Measurements from ENCODE around the gene MXD4.

The MXD4 gene, protein sequence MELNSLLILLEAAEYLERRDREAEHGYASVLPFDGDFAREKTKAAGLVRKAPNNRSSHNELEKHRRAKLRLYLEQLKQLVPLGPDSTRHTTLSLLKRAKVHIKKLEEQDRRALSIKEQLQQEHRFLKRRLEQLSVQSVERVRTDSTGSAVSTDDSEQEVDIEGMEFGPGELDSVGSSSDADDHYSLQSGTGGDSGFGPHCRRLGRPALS

DNA sequence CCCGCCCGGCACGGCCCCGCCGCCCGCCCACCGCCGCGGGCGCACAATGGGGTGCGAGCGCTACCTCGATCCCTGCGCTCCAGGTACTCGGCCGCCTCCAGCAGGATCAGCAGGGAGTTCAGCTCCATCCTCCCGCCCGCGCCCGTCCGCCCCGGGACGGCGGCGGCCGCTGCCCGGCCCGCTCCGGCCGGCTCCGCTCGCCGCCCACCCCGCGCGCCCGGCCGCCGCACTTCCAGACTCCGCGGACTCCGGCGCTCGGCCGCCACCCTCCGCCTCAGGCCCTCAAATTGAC is at the start of gene MXD4:
Gene MXD4 (minus strand): TSS at position 257 of the 292 bp plus-strand sequence. CDS start 129 bp downstream, at position 128.
- DNase-seq = no peak

DNA sequence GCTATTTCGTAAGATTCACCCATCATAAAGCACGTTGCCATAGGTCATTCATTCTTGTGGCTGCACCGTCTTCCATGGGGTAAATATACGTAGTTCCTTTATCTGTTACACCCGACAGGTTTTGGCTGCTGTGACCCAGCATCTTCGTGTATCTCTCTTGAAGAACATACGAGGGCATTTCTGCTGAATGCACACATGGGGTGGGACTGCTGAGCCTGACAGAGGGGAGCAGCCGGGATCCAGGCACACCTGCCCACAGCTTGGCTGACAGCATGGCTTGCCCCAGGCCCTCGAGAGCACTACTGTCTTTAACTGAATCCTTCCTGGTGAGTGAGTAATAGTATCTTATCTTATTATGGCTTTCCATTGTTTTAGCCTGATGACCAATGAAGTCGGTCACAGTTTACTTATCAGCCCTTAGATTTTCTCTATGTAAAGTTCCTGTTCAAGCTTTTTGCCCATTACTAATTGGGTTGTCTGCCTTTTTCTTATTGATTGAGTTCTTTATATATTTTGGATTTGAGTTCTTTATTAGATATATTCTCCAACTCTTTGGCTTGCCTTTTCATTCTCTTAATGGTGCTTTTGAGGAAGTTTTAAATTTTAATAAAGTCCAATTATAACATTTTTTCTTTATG is 45.0 kb upstream of the MXD4 start:
- no peak for DNase-seq

DNA sequence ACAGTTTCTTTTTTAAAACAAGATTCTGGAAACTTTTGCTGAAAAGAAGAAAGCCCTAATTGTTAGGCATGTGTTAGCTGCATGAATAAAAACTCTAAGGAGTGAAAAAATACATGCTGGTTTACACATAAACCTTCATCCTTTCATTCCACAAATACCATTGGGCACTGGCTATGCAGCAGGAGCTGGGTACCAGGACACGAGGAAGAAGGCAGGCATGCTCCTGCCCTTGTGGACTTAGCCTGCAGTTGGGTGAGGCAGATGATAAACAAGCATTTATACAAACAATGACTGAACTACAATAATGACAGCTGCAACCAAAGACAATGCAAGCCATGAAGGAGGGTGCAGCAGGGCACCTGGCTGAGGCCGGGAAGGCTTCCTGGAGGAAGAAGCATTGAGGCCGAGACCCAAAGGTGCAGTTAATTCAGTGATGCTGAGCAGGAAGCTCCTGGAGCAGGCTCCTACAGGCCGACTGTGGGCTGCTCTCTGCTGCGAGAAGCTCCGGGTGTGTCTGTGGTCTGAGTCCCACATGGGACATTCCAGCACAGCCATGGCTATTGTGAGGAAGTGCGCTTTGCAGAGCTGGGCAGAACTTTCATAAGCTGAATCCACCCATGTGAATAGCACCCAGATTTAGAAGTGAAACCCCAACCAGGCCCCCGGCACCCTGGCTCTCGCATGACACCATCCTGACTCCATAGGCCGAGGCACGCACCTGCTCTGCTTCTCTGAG is 44.0 kb upstream of the MXD4 start:
- DNase-seq = no peak

DNA sequence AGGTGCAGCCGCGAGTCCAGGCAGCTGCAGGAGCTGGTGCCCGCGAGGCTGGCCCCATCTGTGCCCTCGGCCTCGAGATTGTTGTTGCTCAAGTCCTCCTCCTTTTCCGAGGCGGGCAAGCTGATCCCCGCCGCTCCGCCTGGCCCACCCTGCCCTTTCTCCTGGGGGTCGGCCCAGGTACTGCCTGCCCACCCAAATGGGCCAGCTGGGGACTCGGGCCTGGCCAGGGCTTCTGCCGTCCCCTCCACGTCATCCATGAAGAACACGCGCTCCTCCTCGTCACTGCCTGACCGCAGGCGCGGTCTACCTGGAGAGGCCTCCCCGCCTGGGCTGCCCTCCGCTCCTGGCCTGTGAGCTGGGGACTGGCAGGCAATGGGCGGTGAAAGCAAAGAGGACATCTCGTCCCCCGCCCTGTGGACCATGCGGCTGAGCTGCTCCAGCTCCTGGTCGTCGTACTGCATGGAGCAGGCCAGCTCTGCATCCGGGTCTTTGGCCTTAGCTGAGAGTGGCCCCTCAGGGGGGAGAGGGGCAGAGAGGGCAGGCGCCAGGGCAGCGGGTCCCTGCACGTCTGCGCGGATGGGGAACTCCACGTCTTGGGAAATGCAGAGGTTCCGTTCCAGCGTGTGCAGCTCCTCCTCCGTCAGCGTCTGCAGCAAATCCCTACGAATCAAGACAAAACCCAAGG is 43.1 kb upstream of the MXD4 start:
- DNase-seq = no peak

DNA sequence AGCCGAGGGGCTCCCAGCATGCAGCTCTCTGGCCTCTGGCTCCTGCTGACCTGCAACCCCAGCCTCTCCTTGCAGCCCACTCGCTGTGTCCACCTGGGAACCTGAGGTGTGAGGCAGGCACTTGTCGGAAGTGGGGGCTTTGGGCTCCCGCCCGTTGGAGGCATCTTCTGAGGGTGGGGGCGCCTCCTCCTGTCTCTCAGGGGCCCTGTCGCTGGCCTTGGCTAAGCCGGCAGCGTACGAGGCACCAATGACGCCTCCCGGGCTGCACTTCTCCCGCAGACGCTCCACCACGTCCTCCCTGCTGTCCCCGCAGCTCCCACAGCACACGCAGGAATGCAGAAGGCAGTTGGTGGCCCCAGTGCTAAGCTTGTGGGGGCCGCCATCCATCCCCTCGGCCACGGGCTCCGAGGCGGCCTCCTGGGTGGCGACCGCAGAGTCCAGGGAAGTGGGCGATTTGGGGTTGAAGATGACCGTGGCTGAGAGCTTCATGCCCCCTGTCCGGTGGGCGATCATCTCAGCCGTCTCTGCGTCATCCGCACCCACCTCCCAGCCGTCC is 42.5 kb upstream of the MXD4 start:
- DNase-seq = no peak

DNA sequence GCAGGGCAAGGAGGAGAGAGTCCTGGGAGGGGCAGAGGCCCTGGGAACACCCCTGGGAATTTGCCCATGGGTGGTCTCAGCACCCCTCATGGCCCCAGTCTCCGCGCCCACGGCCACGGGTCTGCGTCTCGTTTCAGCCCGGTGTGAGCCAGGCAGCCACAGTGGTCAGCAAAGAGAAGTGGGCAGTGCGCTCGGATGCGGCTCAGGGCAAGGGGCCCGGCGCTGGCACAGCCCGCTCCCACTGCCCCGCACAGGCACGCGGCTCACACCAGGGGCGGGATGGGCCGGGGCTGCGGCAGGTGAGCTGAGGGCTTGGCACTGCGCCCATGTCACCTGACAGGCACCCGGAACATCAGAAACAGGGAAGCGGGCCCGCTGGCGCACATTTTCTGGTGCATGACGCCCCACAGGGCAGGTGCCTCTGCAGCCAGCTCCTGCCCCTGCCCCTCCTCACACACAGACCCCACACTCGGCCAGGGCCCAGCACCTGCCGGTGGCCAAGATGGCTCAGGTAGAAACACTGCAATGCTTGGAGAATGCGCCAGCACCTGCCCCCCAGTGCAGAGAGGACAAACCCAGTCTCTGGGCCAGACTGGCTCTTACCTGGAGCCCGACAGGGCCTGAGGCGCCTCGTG is 41.9 kb upstream of the MXD4 start:
- DNase-seq = no peak

DNA sequence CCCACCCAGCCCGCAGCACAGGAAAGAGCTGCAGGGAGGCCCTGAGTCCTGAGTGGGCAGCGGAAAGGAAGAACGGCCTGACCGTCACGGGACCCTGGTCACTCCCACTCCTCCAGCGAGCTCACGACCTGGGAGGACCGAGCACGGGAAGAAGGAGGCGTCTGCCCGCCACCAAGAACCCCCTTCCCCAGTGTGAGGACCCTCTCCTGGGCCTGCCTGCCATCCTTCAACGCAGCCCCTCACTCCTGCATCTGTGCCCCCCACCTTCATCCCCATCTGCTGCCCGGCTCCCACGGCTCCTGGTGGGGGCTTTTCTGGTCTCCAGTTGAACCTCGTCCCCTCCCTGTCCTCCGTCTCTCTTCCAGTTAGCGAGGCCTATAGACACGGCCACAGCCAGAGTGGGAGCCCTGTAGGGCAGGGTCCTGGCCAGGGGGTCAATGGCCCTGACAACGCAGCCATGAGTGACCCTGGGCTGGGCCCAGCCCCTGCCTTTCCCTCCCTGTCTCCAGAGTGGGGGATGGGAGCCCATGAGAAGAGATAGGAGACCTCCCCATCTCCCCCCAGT is 41.3 kb upstream of the MXD4 start:
- no peak for DNase-seq

DNA sequence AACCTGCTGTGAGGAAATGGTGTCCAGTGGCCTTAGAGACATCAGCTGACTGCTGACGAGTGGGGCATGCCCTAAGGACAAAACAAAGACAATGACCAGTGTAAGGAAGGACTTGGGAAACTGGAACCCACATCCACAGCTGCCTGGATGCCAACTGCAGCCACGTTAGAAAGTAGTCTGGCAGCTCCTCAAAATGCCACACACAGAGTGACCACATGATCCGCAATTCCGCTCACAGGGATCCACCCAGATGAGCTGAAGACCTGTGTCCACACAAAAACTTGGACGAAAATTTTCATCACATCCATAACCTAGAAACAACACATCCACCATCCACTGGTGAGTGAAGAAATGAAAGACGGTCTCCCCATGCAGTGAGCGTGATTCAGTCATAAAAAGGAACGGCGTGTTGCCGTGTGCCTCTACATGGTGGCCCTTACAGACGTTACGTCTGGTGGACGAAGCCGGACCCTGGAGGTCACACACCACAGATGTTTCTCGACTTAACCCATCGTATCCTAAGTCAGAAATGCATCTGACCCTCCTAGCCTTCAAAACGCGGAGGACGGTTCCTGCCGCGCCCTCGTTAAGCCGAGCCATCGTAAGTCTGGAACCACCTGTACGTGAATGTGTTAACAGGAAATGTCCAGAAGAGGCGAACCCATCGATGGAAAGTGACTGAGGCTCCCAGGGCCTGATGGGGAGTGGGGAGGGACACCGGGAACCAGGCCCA is 40.6 kb upstream of the MXD4 start:
- no peak for DNase-seq

DNA sequence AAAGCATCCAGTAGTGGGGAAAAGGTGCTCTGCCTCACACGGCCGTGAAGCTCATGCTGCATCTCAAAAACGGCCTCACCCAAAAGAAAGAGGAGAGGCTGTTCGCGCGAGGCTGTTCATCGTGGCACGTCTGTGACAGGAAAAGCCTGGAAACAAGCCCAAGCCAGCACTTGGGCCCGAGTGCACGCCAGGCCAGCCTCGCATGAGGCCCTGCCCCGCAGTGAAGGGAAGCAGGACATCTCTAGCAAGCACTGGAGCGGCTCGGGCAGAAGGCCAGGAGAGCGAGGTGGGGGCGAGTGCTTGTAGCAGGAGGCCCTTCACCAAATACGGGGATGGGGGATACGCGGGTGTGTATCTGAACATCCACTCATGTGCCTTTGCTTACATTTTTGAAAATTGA is 39.9 kb upstream of the MXD4 start:
- DNase-seq = no peak

DNA sequence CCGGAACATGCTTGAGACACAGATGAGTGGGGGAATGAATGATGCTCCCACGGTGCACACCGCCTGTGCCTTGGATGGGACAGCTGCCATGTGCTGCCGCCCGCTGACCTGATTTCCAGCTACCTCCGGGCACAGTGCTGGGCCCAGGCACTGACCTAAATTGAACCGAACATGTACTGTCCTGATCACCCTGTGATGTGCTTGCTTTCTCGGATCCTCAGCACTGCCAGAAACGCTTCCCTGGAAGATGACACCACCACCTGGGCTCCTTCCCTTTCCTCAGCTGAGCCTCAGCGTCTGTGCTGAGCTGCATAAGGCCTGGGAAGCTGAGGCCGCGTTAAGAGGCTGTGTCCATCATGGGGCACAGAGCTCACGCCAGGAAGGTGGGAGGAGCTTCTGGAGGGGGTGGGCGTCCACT is 39.3 kb upstream of the MXD4 start:
- no peak for DNase-seq

DNA sequence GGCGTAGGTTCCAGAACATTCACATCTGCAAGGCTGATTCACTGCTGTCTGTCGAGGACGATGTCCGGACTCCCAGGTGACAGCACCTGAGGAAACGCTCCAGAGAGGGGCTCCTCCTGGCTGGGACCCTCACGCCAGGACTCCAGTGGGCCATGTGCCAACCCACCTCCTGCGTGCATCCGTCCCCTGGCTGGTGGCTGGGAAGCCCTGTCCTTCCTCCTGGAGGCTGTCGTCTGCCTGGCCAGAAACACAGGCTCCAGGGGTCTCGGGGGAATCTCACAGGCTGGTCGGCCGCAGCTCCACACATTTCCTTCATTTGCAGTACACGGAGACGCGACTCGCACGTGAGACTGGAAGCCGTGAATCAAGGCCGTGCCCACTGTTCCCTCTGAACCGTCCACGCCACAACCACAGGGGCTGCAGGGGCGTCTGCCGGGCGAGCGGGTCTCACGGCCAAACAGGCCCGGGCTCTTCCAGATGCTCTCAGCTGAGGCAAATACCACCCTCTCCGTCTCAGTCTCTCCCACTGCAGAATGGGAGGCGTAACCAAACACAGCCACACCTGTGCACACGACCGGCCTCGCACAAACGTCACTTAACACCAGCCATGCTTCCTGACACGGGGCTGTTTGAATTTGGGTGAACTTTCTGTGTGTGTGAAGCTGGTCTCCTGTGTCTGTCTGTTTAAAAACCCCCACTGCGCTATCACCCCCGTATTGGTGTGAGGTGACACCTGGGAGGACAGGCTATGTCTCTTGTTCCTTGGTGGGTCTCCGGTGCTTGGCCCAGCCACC is 38.7 kb upstream of the MXD4 start:
- no peak for DNase-seq

DNA sequence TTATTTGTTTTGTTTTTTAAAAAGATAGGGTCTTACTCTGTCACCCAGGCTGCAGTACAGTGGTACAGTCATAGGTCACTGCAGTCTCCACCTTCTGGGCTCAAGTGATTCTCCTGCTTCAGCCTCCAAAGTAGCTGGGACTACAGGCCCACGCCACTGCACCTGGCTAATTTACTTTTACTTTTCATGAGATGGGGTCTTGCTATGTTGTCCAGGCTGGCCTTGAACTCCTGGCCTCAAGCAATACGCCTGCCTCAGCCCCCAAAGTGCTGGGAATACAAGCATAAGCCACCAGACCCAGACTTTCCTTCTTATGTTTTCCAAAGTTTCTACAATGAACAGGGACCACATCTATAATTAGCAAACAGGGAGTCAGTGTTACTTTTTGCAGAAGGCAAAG is 37.9 kb upstream of the MXD4 start:
- no peak for DNase-seq

DNA sequence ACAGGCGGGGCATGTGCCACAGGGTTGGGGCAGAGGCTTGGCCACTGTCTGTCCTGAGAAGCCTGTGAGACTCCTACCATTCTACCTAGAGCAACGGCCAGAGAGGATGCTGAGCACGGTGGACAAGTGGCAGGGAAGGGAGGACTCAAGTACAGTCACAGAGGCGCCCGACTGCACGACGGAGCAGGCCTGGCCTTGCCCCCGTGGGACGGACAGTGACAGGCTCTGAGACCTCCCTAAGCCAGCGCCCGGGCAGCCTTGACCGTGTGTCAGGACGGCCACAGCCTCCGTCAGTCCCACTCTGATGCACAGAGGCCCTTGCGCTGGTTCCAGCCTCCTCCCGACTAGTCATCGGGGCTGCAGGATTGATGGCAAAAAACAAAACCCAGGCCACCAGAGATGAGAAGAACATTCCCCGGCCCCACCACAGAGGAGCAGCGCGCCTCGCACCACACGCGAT is 36.7 kb upstream of the MXD4 start:
- DNase-seq = no peak

DNA sequence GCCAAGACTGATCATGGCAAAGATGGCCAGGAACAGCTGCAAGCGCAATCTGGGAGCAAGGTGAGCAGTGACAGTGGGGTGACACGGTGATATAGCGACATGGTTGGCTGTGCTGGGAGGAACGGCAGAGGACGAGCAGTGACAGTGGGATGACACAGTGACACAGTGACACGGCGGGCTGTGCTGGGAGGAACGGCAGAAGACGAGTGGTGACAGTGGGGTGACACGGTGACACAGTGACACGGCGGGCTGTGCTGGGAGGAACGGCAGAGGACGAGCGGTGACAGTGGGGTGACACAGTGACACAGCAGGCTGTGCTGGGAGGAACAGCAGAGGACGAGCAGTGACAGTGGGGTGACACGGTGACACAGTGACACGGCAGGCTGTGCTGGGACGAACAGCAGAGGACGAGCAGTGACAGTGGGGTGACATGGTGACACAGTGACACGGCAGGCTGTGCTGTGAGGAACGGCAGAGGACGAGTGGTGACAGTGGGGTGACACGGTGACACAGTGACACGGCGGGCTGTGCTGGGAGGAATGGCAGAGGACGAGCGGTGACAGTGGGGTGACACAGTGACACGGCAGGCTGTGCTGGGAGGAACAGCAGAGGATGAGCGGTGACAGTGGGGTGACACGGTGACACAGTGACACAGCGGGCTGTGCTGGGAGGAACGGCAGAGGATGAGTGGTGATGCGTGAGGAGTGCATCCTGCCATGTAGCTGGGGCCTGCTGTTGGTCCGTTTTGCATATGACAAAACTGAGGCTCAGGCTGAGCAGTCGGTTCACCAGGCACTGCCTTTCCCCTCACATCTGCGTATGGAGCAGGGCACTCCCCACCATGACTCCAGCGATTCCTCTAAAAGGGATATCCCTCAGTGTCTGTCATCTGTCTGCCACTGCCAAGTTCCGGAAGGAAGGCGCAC is 36.0 kb upstream of the MXD4 start:
- no peak for DNase-seq

DNA sequence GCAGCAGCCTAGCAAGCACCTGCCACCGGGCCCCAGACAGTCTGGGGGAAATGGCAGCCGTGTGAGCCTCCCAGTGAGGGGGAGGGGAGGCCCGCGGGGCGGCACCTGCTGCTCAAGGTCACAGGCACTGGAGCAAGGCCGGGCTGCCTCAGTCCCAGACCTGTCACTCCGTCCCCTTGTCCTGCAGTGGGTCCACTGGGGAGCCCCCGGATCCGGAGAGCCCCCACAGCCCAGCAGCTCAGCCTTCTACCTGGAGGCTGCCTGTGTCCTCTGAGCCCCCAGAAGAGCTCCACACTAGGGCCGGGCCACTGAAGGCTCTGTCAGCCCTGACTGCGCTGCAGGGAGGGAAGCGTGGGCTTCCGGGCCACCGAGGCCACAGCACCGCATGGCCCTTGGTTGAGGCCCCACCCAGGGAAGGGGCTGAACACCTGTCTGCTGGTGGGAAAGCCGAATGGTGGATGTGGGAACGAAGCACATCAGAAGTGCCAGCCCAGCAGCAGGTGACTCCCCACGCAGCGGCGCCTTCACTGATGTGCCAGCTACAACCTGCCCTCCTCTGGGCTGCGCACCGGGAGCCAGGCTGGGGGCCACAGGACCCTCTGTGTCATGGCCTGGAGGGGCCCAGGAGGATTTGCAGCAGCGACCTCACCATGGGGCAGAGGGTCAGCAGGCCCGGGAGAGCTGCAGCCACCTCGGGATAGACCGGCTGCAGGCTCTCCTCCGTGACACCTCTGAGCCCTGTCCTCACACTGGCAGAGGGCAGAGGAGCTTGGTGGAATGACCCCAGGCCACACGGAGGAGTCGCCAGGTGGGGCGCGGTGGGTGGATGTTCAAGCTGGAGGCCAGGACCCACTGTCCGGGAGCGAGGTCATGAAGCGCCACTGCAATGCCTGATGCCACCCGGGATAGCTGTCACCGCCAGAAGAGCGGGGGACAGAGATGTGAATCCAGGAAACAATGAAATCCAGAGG is 35.0 kb upstream of the MXD4 start:
- no peak for DNase-seq

DNA sequence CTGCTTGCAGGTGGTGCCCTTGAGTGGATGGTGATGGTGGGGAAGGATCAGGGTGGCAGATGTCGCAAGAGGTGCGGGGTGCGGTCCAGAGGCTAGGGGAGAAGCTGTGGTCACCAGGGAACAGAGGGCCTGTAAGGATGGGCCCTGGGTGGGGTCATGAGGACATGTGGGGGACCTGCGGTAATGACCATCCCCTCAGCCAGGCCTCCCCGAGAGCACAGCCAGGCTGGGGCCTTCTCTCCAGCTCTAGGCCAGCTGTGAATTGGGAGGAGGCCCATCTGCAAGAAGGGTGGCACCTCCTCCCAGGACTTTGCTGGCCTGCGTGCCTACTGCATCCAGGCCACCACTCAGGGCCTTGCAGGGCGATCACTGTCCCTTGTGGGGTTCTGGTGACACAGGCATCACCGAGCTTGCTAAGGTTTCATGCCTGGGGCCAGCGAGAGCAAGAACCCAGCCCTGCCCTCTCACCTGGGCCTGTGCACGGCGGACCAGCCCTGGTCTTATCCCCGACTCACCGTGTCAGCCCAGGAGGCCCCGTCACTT is 34.1 kb upstream of the MXD4 start:
- DNase-seq = no peak

DNA sequence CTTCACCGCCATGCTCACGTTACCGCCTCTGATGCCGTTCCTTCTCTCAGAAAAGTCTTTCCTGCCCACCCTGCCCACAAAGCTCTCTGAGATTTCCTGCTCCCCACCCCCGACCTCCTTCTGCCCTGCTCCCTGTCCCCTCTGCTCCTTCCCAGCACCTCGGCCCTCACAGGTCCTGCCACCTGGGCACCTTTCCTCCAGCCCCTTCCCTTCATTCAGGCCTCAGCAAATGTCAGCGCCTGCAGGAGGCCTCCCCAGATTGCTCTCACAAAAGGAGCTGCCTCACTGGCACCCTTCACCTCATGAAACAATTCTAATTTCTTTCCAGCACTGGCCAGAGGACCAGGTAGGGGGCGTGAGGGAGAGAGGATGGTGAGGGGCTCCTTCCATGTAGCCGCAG is 33.6 kb upstream of the MXD4 start:
- no peak for DNase-seq

DNA sequence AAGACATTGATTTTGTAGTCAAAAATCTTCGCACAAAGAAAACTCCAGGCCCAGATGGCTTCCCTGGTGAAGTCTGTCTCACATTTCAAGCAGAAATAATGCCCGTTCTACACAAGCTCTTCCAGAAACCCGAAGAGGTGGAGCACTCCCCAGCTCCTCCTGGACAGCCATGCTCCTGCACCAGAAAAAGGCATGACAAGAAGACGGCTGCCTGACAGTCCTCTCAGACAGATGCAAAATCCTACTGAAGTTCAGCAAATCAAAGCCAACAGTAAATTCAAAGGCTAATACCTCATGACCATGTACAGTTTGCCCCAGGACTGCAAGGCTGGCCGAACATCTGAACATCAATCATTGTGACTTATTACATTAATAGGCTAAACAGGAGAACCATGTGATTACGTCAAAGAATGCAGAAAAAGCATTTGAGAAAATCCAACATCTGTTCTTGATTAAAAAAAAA is 30.8 kb upstream of the MXD4 start:
- peak; percentile 51 for DNase-seq

Data from eye (tissue), 1 donor.